Measurements from ENCODE around the gene NRIP1. TPM values are rescaled to one million over a fixed set of nuclear protein-coding genes. Genes with fewer than 3 reads are reported as not detected.

NRIP1 gene
- total and polyA plus RNA-seq, 7 donors = 10.2 to 35.3 (median 26.3) TPM

DNA sequence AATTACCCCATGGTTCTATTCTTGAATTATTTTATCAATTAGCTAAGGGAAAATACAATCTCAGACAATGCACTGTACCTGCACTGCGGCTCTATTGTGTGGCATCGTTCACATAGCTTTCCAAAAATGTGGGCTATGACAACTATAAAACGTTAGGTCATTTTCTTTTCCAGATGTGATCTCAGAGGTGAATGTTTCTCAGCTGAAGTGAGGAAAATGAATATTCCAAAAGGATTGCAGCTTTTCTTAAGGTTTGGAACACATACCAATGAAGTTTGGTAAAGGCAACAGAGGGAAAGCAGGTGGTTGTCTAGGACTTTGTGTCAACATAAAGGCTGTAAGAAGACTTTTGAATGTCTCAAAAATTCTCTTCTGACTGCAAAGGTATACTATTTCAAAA is 105.5 kb downstream of the NRIP1 start:
- 42 to 76% methylated on average over 3 of the region's 3 CpGs for WGBS, 2 donors
- intact Hi-C loops (cut with DNase I) = no loop called here
- DNase-seq = no peak
- Histone ChIP-seq H3K4me1 (peaks cover 0 to 32% (median 19%) of the 10 kb centered on the region in 4 donors), H3K27ac (peak overlapping the region in 2 of 4 donors; percentile 13 to 35), H3K27me3 (no peaks in the 10 kb centered on the region), H3K36me3 (no peaks in the 10 kb centered on the region), H3K9me3 (no peaks in the 10 kb centered on the region), H3K4me3 (no peak overlapping the region)
- TF ChIP-seq POLR2A (IDR thresholded peaks at IDR 0.05) (no peak), POLR2AphosphoS5 (IDR thresholded peaks at IDR 0.05) (no peak), EP300 (IDR thresholded peaks at IDR 0.05) (no peak)
- TF ChIP-seq, protein P1, sequence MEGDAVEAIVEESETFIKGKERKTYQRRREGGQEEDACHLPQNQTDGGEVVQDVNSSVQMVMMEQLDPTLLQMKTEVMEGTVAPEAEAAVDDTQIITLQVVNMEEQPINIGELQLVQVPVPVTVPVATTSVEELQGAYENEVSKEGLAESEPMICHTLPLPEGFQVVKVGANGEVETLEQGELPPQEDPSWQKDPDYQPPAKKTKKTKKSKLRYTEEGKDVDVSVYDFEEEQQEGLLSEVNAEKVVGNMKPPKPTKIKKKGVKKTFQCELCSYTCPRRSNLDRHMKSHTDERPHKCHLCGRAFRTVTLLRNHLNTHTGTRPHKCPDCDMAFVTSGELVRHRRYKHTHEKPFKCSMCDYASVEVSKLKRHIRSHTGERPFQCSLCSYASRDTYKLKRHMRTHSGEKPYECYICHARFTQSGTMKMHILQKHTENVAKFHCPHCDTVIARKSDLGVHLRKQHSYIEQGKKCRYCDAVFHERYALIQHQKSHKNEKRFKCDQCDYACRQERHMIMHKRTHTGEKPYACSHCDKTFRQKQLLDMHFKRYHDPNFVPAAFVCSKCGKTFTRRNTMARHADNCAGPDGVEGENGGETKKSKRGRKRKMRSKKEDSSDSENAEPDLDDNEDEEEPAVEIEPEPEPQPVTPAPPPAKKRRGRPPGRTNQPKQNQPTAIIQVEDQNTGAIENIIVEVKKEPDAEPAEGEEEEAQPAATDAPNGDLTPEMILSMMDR (IDR thresholded peaks at IDR 0.05) = no peak

DNA sequence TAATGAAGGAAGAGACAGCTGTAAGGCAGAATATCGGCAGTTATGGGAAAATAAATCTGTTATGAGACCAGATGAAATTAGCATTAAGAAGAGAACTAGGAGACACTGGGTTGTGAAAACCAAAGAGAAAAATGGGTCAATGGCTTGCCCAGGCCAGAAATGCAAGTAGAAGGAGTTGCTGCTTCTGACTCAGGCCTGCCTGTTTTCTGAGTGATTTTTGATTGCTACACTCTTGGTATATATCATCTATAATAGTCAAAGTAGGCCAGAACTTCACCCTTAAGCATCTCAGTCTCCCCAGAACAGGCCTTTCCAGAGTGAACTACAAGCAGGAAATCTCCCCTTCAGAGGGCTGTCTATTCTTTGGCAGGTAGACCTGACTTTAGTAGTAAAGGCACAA is 107.0 kb downstream of the NRIP1 start:
- Histone ChIP-seq H3K36me3 (no peaks in the 10 kb centered on the region), H3K4me1 (peaks cover 0 to 32% (median 19%) of the 10 kb centered on the region in 4 donors), H3K27ac (peak overlapping the region in 1 of 4 donors; percentile 48), H3K27me3 (no peaks in the 10 kb centered on the region), H3K9me3 (no peaks in the 10 kb centered on the region), H3K4me3 (no peak overlapping the region)
- WGBS, 2 donors = 90 to 93% methylated on average over 1 of the region's 1 CpG
- DNase-seq = no peak
- intact Hi-C loops (cut with DNase I) = no loop called here
- no peak for TF ChIP-seq POLR2A (IDR thresholded peaks at IDR 0.05)
- TF ChIP-seq, protein P1 (IDR thresholded peaks at IDR 0.05) = no peak
- no peak for TF ChIP-seq EP300 (IDR thresholded peaks at IDR 0.05)
- TF ChIP-seq POLR2AphosphoS5 (IDR thresholded peaks at IDR 0.05) = no peak

DNA sequence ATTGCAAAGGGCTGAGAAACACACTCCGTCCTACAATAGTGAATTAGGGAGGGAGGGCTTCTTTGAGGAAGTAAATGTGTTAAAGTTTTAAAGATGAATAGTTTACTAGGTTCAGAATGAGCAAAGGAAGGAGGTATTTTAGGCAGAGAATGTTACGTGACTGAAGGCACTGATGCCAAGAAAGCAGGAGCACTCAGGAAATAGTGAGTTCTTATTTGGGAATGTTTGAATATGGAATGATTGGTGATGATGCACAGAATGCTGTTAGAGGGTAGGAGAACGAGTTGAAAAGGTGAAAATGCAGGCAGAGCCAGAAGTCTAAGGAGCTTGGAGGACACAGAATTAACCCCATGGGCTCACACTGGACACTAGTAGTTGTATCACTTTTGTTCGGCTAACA is 108.0 kb downstream of the NRIP1 start:
- no peak overlapping the region for H3K4me3 ChIP-seq
- intact Hi-C loops (cut with DNase I) = no loop called here
- no peak for TF ChIP-seq POLR2AphosphoS5 (IDR thresholded peaks at IDR 0.05)
- no peak for TF ChIP-seq POLR2A (IDR thresholded peaks at IDR 0.05)
- TF ChIP-seq EP300 (IDR thresholded peaks at IDR 0.05) = no peak
- TF ChIP-seq, protein P1 (IDR thresholded peaks at IDR 0.05) = no peak
- peak overlapping the region in 3 of 4 donors; percentile 12 to 48 (median 45) for H3K27ac ChIP-seq
- DNase-seq = no peak
- no peaks in the 10 kb centered on the region for H3K27me3 ChIP-seq
- H3K36me3 ChIP-seq = no peaks in the 10 kb centered on the region
- 59 to 76% methylated on average over 4 of the region's 4 CpGs for WGBS, 2 donors
- no peaks in the 10 kb centered on the region for H3K9me3 ChIP-seq
- peaks cover 0 to 32% (median 19%) of the 10 kb centered on the region in 4 donors for H3K4me1 ChIP-seq

DNA sequence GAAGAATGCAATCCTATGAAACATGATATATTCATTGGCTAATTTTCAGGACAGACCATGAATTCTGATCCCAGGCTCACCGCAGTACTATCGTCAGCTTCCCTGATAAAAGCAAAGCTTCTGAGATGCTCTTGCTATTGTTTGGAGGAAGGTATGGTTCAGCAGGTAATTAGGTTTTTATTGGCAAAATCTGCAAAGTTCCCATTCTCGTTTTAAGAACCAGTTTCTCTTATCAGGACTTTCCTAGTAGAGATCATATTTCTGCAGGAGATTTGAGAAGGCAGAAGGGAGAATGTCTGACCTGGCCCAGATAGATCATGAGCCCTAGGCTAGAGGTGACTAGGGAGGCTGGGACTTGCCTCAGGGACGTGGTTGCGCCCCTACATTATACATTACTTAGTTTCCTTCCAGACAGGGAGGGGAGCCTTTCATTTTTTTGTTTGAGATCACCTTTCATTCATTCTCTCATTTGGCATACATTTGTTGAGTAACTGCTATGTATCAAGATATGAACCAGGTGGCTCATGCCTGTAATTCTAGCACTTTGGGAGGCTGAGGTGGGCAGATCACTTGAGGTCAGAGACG is 108.8 kb downstream of the NRIP1 start:
- TF ChIP-seq EP300 (IDR thresholded peaks at IDR 0.05) (no peak), POLR2A (IDR thresholded peaks at IDR 0.05) (no peak), POLR2AphosphoS5 (IDR thresholded peaks at IDR 0.05) (no peak)
- TF ChIP-seq, protein P1 (IDR thresholded peaks at IDR 0.05) = no peak
- Histone ChIP-seq H3K27ac (peak overlapping the region in 1 of 4 donors; percentile 27), H3K27me3 (no peaks in the 10 kb centered on the region), H3K4me1 (peaks cover 0 to 32% (median 19%) of the 10 kb centered on the region in 4 donors), H3K36me3 (no peaks in the 10 kb centered on the region), H3K9me3 (no peaks in the 10 kb centered on the region), H3K4me3 (no peak overlapping the region)
- DNase-seq = no peak
- intact Hi-C loops (cut with DNase I) = no loop called here
- 80 to 84% methylated on average over 6 of the region's 6 CpGs for WGBS, 2 donors

DNA sequence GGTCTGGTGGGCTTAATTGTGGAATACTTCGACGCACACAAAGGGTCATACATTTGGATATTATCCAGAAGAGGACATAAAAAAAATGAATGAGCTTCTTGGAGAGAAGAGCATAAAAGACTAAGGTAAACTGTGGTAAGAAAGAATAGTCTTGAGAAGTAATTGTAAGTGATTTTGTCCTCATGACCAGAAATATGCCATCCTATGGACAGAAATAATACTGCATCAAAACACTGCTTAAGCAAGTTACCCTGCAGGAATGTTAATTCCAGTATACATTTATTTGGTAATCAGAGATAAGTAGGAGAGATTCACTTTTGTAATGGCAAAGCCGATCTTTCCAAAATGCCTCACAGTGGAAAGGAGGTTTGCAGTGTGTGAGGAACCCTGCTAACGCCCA is 111.9 kb downstream of the NRIP1 start:
- WGBS, 2 donors = 96 to 98% methylated on average over 4 of the region's 4 CpGs
- no peak overlapping the region for H3K4me3 ChIP-seq
- TF ChIP-seq POLR2AphosphoS5 (IDR thresholded peaks at IDR 0.05) (no peak), EP300 (IDR thresholded peaks at IDR 0.05) (no peak), POLR2A (IDR thresholded peaks at IDR 0.05) (no peak)
- TF ChIP-seq, protein P1 (IDR thresholded peaks at IDR 0.05) = no peak
- intact Hi-C loops (cut with DNase I) = no loop called here
- no peaks in the 10 kb centered on the region for H3K36me3 ChIP-seq
- H3K27me3 ChIP-seq = no peaks in the 10 kb centered on the region
- no peak overlapping the region for H3K27ac ChIP-seq
- H3K4me1 ChIP-seq = peaks cover 0 to 19% (median 12%) of the 10 kb centered on the region in 4 donors
- no peak for DNase-seq
- H3K9me3 ChIP-seq = peaks cover 0 to 3% (median 0%) of the 10 kb centered on the region in 4 donors
